OCI-LY7 (cell line): ENCODE measurements around the gene DNAI1. TPM values are rescaled to one million over a fixed set of nuclear protein-coding genes. Genes with fewer than 3 reads are reported as not detected.

Experiments
- BruUV-seq: library from RNA; stranded (reverse); fragments of 400-500 nt; replicated peaks from 2 replicates; lab custom pipeline; 2021; lab: Mats Ljungman, UMichigan
- CTCF ChIA-PET: fragments of 300-600 bp; sonication (Branson Sonifier 250); formaldehyde crosslinking; loops from one replicate; lab custom pipeline; 2022; ENCODE audit warnings: antibody characterized with exemption; ENCODE audit not compliant: unreplicated experiment; lab: Charles Lee
- POLR2A ChIA-PET: fragments of 300-600 bp; sonication (Branson Sonifier 250); formaldehyde crosslinking; loops from one replicate; lab custom pipeline; 2022; ENCODE audit warnings: antibody characterized with exemption; lab: Charles Lee
- DNase-seq: peaks from one replicate; pipeline ENCODE4 v3.0.0-alpha.2; 2015; ENCODE audit warnings: low spot score
- H2AFZ ChIP-seq: fragments of 200-600 bp; sonication (generic), shearing (Covaris generic); 2 replicates; pipeline ENCODE4 v1.6.1; 2014; ENCODE audit warnings: mild to moderate bottlenecking, antibody characterized with exemption, low read length, moderate library complexity
- H3K27ac ChIP-seq: fragments of 200-600 bp; sonication (generic); 2 replicates; pipeline ENCODE4 v1.5.1; 2014; ENCODE audit warnings: mixed run types, low read depth, mild to moderate bottlenecking, moderate library complexity, low read length, inconsistent platforms; ENCODE audit not compliant: poor library complexity, severe bottlenecking
- H3K36me3 ChIP-seq: fragments of 200-600 bp; sonication (generic); 2 replicates; pipeline ENCODE4 v1.6.1; 2014; ENCODE audit warnings: mild to moderate bottlenecking, antibody characterized with exemption, low read length, moderate library complexity, mixed read lengths; ENCODE audit not compliant: insufficient read depth
- H3K4me1 ChIP-seq: fragments of 200-600 bp; sonication (generic); 2 replicates; pipeline ENCODE4 v1.5.1; 2014; ENCODE audit warnings: mild to moderate bottlenecking, low read length; ENCODE audit not compliant: insufficient read depth, poor library complexity, severe bottlenecking
- H3K4me2 ChIP-seq: fragments of 200-600 bp; sonication (generic); 2 replicates; pipeline ENCODE4 v1.6.1; 2014; ENCODE audit warnings: mild to moderate bottlenecking, low read length
- H3K4me3 ChIP-seq: fragments of 200-600 bp; sonication (generic); 2 replicates; pipeline ENCODE4 v1.5.1; 2014; ENCODE audit warnings: mild to moderate bottlenecking, low read depth, low read length; ENCODE audit not compliant: poor library complexity, severe bottlenecking
- H3K79me2 ChIP-seq: fragments of 200-600 bp; sonication (generic); 2 replicates; pipeline ENCODE4 v1.6.1; 2016; ENCODE audit warnings: low read depth, mild to moderate bottlenecking, low read length, moderate library complexity, mixed read lengths; ENCODE audit not compliant: insufficient read depth
- H3K9me2 ChIP-seq: fragments of 200-600 bp; sonication (generic); 2 replicates; pipeline ENCODE4 v1.6.1; 2016; ENCODE audit warnings: mild to moderate bottlenecking, low read length, mixed read lengths; ENCODE audit not compliant: insufficient read depth
- H3K9me3 ChIP-seq: fragments of 200-600 bp; sonication (generic); 2 replicates; pipeline ENCODE4 v1.6.1; 2014; ENCODE audit warnings: mild to moderate bottlenecking, mixed run types, low read length, mixed read lengths
- H4K20me1 ChIP-seq: fragments of 200-600 bp; sonication (generic); 2 replicates; pipeline ENCODE4 v1.6.1; 2014; ENCODE audit warnings: mild to moderate bottlenecking, antibody characterized with exemption, low read length, moderate library complexity, mixed read lengths; ENCODE audit not compliant: insufficient read depth
- CTCF ChIP-seq: fragments of 200-600 bp; sonication (generic); conservative IDR thresholded peaks from 2 replicates; pipeline ENCODE4 v1.5.1; 2014; ENCODE audit warnings: mild to moderate bottlenecking, antibody characterized with exemption, low read length, moderate library complexity, mixed read lengths
- EZH2phosphoT487 ChIP-seq: fragments of 200-600 bp; sonication (generic); IDR thresholded peaks from 2 replicates; pipeline ENCODE4 v1.6.1; 2018; ENCODE audit warnings: low read depth, borderline replicate concordance, mild to moderate bottlenecking, mixed run types, antibody characterized with exemption, low read length, moderate library complexity, mixed read lengths
- intact Hi-C: fragments of 100-400 bp; cut with micrococcal nuclease; formaldehyde crosslinking; loops from one replicate; pipeline ENCODE4 v1.10.0; 2022; ENCODE audit not compliant: unreplicated experiment
- total RNA-seq, 2 experiments: library from RNA; depleted of rRNA in 1 of 2; stranded (reverse); fragments of >200 nt in 1 of 2; shearing (Covaris generic) in 1 of 2; gene quantifications; 2 replicates each; pipeline ENCODE4 v1.2.3, GENCODE V29; 2014 to 2022

DNAI1 gene
- total RNA-seq, 2 experiments from 2014 or later = 0.57 to 0.97 TPM

DNA sequence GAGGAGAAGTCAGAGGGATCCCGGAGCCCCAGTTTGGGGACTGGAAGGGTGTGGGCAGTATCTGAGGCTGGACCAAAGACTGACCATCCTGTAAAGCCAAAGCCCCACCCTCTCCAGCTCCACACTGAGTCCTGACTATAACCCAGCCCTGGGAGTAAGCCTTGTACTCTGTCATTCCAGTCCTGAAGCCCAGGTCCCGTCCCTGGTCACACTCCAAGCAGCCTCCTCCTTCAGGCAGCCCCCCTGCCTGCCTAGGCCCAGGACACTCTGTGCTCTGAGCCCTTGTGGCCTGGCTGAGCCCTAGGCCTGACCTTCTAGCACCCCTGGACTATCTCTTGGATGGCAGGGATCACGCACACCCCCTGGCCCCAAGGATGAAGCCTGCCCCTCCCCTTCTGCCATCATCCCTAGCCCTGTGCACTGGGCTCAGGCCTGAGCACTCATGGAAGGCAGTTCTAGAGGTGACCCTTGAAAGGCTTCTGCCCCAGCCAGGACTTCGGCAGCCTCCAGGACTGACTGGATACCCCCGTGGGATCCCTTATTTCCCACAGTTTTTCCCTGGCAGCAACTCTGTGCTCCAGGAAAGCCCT, 92.2 kb downstream of the DNAI1 start:
- no peak for DNase-seq
- intact Hi-C loops = no loop called here
- TF ChIP-seq CTCF (no peak), EZH2phosphoT487 (no peak)
- no peaks in the 10 kb centered on the region for H3K79me2 ChIP-seq
- ChIA-PET CTCF (no interaction called here), POLR2A (no interaction called here)
- no peaks in the 10 kb centered on the region for H4K20me1 ChIP-seq
- no peak overlapping the region for H3K27ac ChIP-seq
- H3K9me2 ChIP-seq = no peaks in the 10 kb centered on the region
- no peaks in the 10 kb centered on the region for H3K36me3 ChIP-seq
- H3K4me3 ChIP-seq = no peak overlapping the region
- H2AFZ ChIP-seq = no peak overlapping the region
- no peak overlapping the region for H3K4me2 ChIP-seq
- H3K9me3 ChIP-seq = no peaks in the 10 kb centered on the region
- no peaks in the 10 kb centered on the region for H3K4me1 ChIP-seq
- BruUV-seq = no TSS peak

GRCh38 chr9:34551751-34552605, 93.4 kb downstream of the DNAI1 start:
- no peak for DNase-seq
- no peak for TF ChIP-seq CTCF
- no peak for TF ChIP-seq EZH2phosphoT487
- no peaks in the 10 kb centered on the region for H4K20me1 ChIP-seq
- H3K9me2 ChIP-seq = no peaks in the 10 kb centered on the region
- no peaks in the 10 kb centered on the region for H3K36me3 ChIP-seq
- intact Hi-C loops = no loop called here
- no peaks in the 10 kb centered on the region for H3K4me1 ChIP-seq
- ChIA-PET CTCF (no interaction called here), POLR2A (no interaction called here)
- no peak overlapping the region for H3K4me2 ChIP-seq
- no TSS peak for BruUV-seq
- H3K9me3 ChIP-seq = no peaks in the 10 kb centered on the region
- no peak overlapping the region for H2AFZ ChIP-seq
- no peaks in the 10 kb centered on the region for H3K79me2 ChIP-seq
- no peak overlapping the region for H3K4me3 ChIP-seq
- no peak overlapping the region for H3K27ac ChIP-seq

GRCh38 chr9:34552606-34552981, 94.0 kb downstream of the DNAI1 start:
- BruUV-seq = no TSS peak
- Histone ChIP-seq H3K36me3 (no peaks in the 10 kb centered on the region), H3K27ac (no peak overlapping the region), H3K4me3 (no peak overlapping the region), H3K9me3 (no peaks in the 10 kb centered on the region), H4K20me1 (no peaks in the 10 kb centered on the region), H3K79me2 (no peaks in the 10 kb centered on the region), H3K9me2 (no peaks in the 10 kb centered on the region), H3K4me1 (no peaks in the 10 kb centered on the region), H3K4me2 (no peak overlapping the region), H2AFZ (no peak overlapping the region)
- intact Hi-C loops = no loop called here
- no peak for DNase-seq
- ChIA-PET CTCF (no interaction called here), POLR2A (no interaction called here)
- no peak for TF ChIP-seq CTCF
- TF ChIP-seq EZH2phosphoT487 = no peak
